Osteoblast (primary cell): ENCODE measurements around the gene KCNG1. TPM values are rescaled to one million over a fixed set of nuclear protein-coding genes. Genes with fewer than 3 reads are reported as not detected.

Source experiments
- DNase-seq: peaks from one replicate; pipeline ENCODE4 v3.0.0; 2011; ENCODE audit warnings: low spot score, mixed read lengths; ENCODE audit not compliant: insufficient read length; ENCODE audit errors: missing footprints
- H2AFZ ChIP-seq: 2 replicates; pipeline ENCODE4 v1.6.0; 2011; ENCODE audit warnings: mild to moderate bottlenecking, low read length
- H3K27ac ChIP-seq: 2 replicates; pipeline ENCODE4 v1.5.1; 2011; ENCODE audit warnings: mild to moderate bottlenecking, low read depth, low read length, moderate library complexity
- H3K27me3 ChIP-seq: 2 replicates; pipeline ENCODE4 v1.6.0; 2012; ENCODE audit warnings: mild to moderate bottlenecking, control low read depth, inconsistent platforms, low read length, moderate library complexity; ENCODE audit not compliant: insufficient read depth
- H3K36me3 ChIP-seq: 2 replicates; pipeline ENCODE4 v1.5.1; 2011; ENCODE audit warnings: mild to moderate bottlenecking, low read length, control low read depth, moderate library complexity; ENCODE audit not compliant: insufficient read depth
- H3K4me1 ChIP-seq: 2 replicates; pipeline ENCODE4 v1.5.1; 2011; ENCODE audit warnings: mild to moderate bottlenecking, low read length, control low read depth, moderate library complexity; ENCODE audit not compliant: insufficient read depth
- H3K4me2 ChIP-seq: 2 replicates; pipeline ENCODE4 v1.6.0; 2011; ENCODE audit warnings: mild to moderate bottlenecking, low read length; ENCODE audit not compliant: insufficient read depth
- H3K4me3 ChIP-seq: fragments of 200-600 bp; sonication (generic); 3 replicates; pipeline ENCODE4 v1.5.1; 2012; ENCODE audit warnings: mild to moderate bottlenecking, low read length, inconsistent platforms; ENCODE audit not compliant: insufficient read depth
- H3K79me2 ChIP-seq: 2 replicates; pipeline ENCODE4 v1.6.0; 2012; ENCODE audit warnings: mild to moderate bottlenecking, low read length, control low read depth, inconsistent platforms; ENCODE audit not compliant: insufficient read depth
- H3K9me3 ChIP-seq: 2 replicates; pipeline ENCODE4 v1.5.1; 2011; ENCODE audit warnings: low read depth, low read length, control low read depth
- H4K20me1 ChIP-seq: 2 replicates; pipeline ENCODE4 v1.6.0; 2012; ENCODE audit warnings: mild to moderate bottlenecking, low read length, control low read depth; ENCODE audit not compliant: insufficient read depth
- CTCF ChIP-seq: IDR thresholded peaks from 2 replicates; pipeline ENCODE4 v1.5.1; 2011; ENCODE audit warnings: mild to moderate bottlenecking, low read depth, low read length, moderate library complexity; ENCODE audit errors: extremely low read depth
- total RNA-seq: library from RNA; depleted of rRNA; stranded (reverse); fragments of >200 nt; gene quantifications from 2 replicates; pipeline ENCODE4 v1.2.3, GENCODE V29; 2012

Gene KCNG1
- total RNA-seq, 1 donor, result 16.3 TPM

DNA sequence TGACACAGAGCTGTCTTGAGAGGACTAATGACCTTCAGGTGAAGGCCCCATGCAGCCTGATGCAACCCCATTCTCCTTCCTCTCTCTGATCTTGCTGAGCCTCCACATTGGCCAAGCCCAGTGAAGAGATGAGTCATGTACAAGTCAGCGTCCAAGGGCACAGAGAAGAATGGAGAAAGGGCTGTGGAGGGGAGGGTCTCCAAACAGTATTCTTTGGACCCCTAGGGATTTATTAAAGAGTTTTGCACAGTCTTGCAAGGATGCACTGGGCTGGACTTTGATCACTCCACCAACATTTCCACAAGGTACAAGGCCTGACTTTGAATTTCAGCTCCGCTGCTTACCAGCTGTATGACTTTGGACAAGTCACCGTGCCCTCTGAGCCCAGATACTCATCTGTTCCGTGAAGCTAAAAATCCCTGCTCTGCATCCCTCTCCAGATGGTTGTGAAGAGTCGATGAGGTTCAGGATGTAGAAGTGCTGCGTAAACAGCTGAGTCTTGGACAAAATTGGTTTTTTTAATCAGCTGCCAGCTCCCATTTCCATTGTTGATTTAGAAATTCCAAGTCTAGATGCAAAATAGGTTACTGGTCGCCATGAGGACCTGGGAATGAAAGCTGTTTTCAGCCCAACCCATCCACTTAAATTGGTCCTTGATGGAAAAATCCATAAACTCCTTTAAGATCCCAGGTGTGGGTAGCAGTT is 14.1 kb upstream of the KCNG1 start:
- H3K4me1 ChIP-seq, result peaks cover 38% of the 10 kb centered on the region
- no peaks in the 10 kb centered on the region for H3K79me2 ChIP-seq
- H3K4me2 ChIP-seq, result no peak overlapping the region
- H2AFZ ChIP-seq, result no peak overlapping the region
- no peaks in the 10 kb centered on the region for H3K9me3 ChIP-seq
- H3K27ac ChIP-seq, result no peak overlapping the region
- H4K20me1 ChIP-seq, result no peaks in the 10 kb centered on the region
- H3K4me3 ChIP-seq, result no peak overlapping the region
- no peak for TF ChIP-seq CTCF
- H3K27me3 ChIP-seq, result no peaks in the 10 kb centered on the region
- peak; percentile 32 for DNase-seq
- no peaks in the 10 kb centered on the region for H3K36me3 ChIP-seq

GRCh38 chr20:51036226-51036625 is 13.3 kb upstream of the KCNG1 start:
- no peaks in the 10 kb centered on the region for H4K20me1 ChIP-seq
- no peaks in the 10 kb centered on the region for H3K36me3 ChIP-seq
- H3K27me3 ChIP-seq, result no peaks in the 10 kb centered on the region
- no peaks in the 10 kb centered on the region for H3K79me2 ChIP-seq
- TF ChIP-seq CTCF, result no peak
- H3K4me2 ChIP-seq, result no peak overlapping the region
- no peak overlapping the region for H3K4me3 ChIP-seq
- H3K9me3 ChIP-seq, result no peaks in the 10 kb centered on the region
- DNase-seq, result peak; percentile 81
- peaks cover 38% of the 10 kb centered on the region for H3K4me1 ChIP-seq
- no peak overlapping the region for H2AFZ ChIP-seq
- no peak overlapping the region for H3K27ac ChIP-seq

GRCh38 chr20:51034988-51035656 is 12.2 kb upstream of the KCNG1 start:
- Histone ChIP-seq H3K79me2 (no peaks in the 10 kb centered on the region), H4K20me1 (no peaks in the 10 kb centered on the region), H3K4me1 (peaks cover 38% of the 10 kb centered on the region), H2AFZ (no peak overlapping the region), H3K4me2 (no peak overlapping the region), H3K36me3 (no peaks in the 10 kb centered on the region), H3K9me3 (no peaks in the 10 kb centered on the region), H3K27ac (peak overlapping the region; percentile 28), H3K4me3 (no peak overlapping the region), H3K27me3 (peaks cover 5% of the 10 kb centered on the region)
- DNase-seq, result peak; percentile 29
- no peak for TF ChIP-seq CTCF

DNA sequence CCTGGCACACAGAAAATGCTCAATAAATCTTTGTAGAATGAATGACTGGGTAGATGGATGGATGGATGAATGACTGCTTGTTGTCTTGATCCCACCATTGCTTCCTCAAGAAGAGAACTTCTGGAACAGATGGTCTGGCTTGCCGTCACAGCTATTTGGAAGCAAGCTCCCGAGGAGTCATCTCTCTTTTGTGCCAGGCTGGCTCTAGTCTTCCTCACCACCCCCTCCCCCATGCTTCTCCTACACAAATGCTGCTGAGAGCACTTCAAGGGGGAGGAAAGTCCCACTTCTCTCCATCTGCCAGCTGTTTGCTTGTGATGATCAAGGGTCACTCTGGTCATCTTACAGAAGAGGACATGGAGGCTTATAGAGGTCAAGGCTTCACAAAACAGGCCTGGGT is 11.6 kb upstream of the KCNG1 start:
- Histone ChIP-seq H4K20me1 (no peaks in the 10 kb centered on the region), H3K4me3 (no peak overlapping the region), H2AFZ (no peak overlapping the region), H3K79me2 (no peaks in the 10 kb centered on the region), H3K4me2 (no peak overlapping the region), H3K36me3 (no peaks in the 10 kb centered on the region), H3K9me3 (no peaks in the 10 kb centered on the region), H3K27me3 (peaks cover 11% of the 10 kb centered on the region), H3K4me1 (peaks cover 38% of the 10 kb centered on the region), H3K27ac (peak overlapping the region; percentile 28)
- TF ChIP-seq CTCF, result no peak
- peak; percentile 45 for DNase-seq
